BLaER1 treated with 17β-estradiol and CSF1 and Interleukin-3, amounts not matched to agents 10 nM and 100 nM (cell line): ENCODE data around the gene MAD2L1BP.

Experiments used
- H3K27ac ChIP-seq, 11 experiments: shearing (Covaris generic); formaldehyde crosslinking; 2 replicates each; pipeline ENCODE4 v1.8.1; 2022
- H3K27me3 ChIP-seq, 11 experiments: shearing (Covaris generic); formaldehyde crosslinking; 2 replicates each; pipeline ENCODE4 v1.8.1; 2022
- H3K36me3 ChIP-seq, 11 experiments: shearing (Covaris generic); formaldehyde crosslinking; 2 replicates each; pipeline ENCODE4 v1.8.1; 2022
- H3K4me1 ChIP-seq, 10 experiments: shearing (Covaris generic); formaldehyde crosslinking; 2 replicates each; pipeline ENCODE4 v1.8.1; 2022
- H3K4me2 ChIP-seq, 11 experiments: shearing (Covaris generic); formaldehyde crosslinking; 2 replicates each; pipeline ENCODE4 v1.8.1; 2022
- H3K4me3 ChIP-seq, 10 experiments: shearing (Covaris generic); formaldehyde crosslinking; 2 replicates each; pipeline ENCODE4 v1.8.1; 2022
- H3K9ac ChIP-seq, 11 experiments: shearing (Covaris generic); formaldehyde crosslinking; 2 replicates each; pipeline ENCODE4 v1.8.1; 2022
- H3K9me3 ChIP-seq, 11 experiments: shearing (Covaris generic); formaldehyde crosslinking; replicated peaks in 1 of 11; 2 replicates each; pipeline ENCODE4 v1.8.1; 2022
- H4K20me1 ChIP-seq, 11 experiments: shearing (Covaris generic); formaldehyde crosslinking; 2 replicates each; pipeline ENCODE4 v1.8.1; 2022
- Cebpa-rat ChIP-seq, 11 experiments: shearing (Covaris generic); IDR thresholded peaks; 2 replicates each; pipeline ENCODE4 v1.8.1; 2022

MAD2L1BP gene

GRCh38 chr6:43673444-43674084 lies 37.9 kb downstream of the MAD2L1BP start:
- Histone ChIP-seq H3K4me2 (no peak overlapping the region), H3K4me1 (peaks cover 0 to 42% (median 11%) of the 10 kb centered on the region in 10 experiments; a peak in 10 of 20 replicates), H3K36me3 (peaks cover 77 to 98% (median 90%) of the 10 kb centered on the region in 11 experiments), H3K9me3 (no peaks in the 10 kb centered on the region), H3K4me3 (no peak overlapping the region), H3K9ac (no peak overlapping the region), H3K27me3 (no peaks in the 10 kb centered on the region), H4K20me1 (peaks cover 0 to 44% (median 13%) of the 10 kb centered on the region in 11 experiments; a peak in 14 of 22 replicates), H3K27ac (no peak overlapping the region)
- TF ChIP-seq Cebpa-rat (IDR thresholded peaks at IDR 0.05): no peak

- no peaks in the 10 kb centered on the region for H3K27me3 ChIP-seq
- H3K36me3 ChIP-seq: peaks cover 84 to 100% (median 97%) of the 10 kb centered on the region in 11 experiments
- no peak overlapping the region for H3K4me3 ChIP-seq
- H4K20me1 ChIP-seq: peaks cover 0 to 50% (median 18%) of the 10 kb centered on the region in 11 experiments; a peak in 15 of 22 replicates
- peaks cover 0 to 35% (median 10%) of the 10 kb centered on the region in 10 experiments; a peak in 10 of 20 replicates for H3K4me1 ChIP-seq
- H3K9me3 ChIP-seq: no peaks in the 10 kb centered on the region
- no peak overlapping the region for H3K9ac ChIP-seq
- no peak for TF ChIP-seq Cebpa-rat (IDR thresholded peaks at IDR 0.05)
- H3K27ac ChIP-seq: no peak overlapping the region
- H3K4me2 ChIP-seq: no peak overlapping the region
These were observed 38.7 kb downstream of the MAD2L1BP start for GRCh38 chr6:43674291-43674690.

GRCh38 chr6:43674921-43675320 lies 39.3 kb downstream of the MAD2L1BP start:
- Histone ChIP-seq H3K4me2 (no peak overlapping the region), H3K9me3 (no peaks in the 10 kb centered on the region), H3K4me1 (peaks cover 0 to 28% (median 7%) of the 10 kb centered on the region in 10 experiments; a peak in 10 of 20 replicates), H4K20me1 (peaks cover 0 to 56% (median 18%) of the 10 kb centered on the region in 11 experiments; a peak in 18 of 22 replicates), H3K4me3 (no peak overlapping the region), H3K27me3 (no peaks in the 10 kb centered on the region), H3K36me3 (peaks cover 91 to 100% (median 99%) of the 10 kb centered on the region in 11 experiments), H3K27ac (no peak overlapping the region), H3K9ac (no peak overlapping the region)
- TF ChIP-seq Cebpa-rat (IDR thresholded peaks at IDR 0.05): no peak

- Histone ChIP-seq H3K4me2 (no peak overlapping the region), H3K9me3 (no peaks in the 10 kb centered on the region), H3K9ac (no peak overlapping the region), H3K27me3 (no peaks in the 10 kb centered on the region), H4K20me1 (peaks cover 18 to 68% (median 32%) of the 10 kb centered on the region in 11 experiments; a peak in 21 of 22 replicates), H3K27ac (no peak overlapping the region), H3K4me3 (no peak overlapping the region), H3K36me3 (peaks cover 99 to 100% (median 100%) of the 10 kb centered on the region in 11 experiments), H3K4me1 (peaks cover 0 to 7% (median 0%) of the 10 kb centered on the region in 10 experiments; a peak in 5 of 20 replicates)
- TF ChIP-seq Cebpa-rat (IDR thresholded peaks at IDR 0.05): no peak
These were observed 41.4 kb downstream of the MAD2L1BP start for GRCh38 chr6:43676962-43677606.

GRCh38 chr6:43677759-43678158 lies 42.1 kb downstream of the MAD2L1BP start:
- Histone ChIP-seq H3K4me2 (no peak overlapping the region), H3K4me3 (no peak overlapping the region), H3K9me3 (no peaks in the 10 kb centered on the region), H4K20me1 (peaks cover 25 to 74% (median 39%) of the 10 kb centered on the region in 11 experiments; a peak in 21 of 22 replicates), H3K27me3 (no peaks in the 10 kb centered on the region), H3K4me1 (peaks cover 0 to 5% (median 0%) of the 10 kb centered on the region in 10 experiments; a peak in 5 of 20 replicates), H3K9ac (no peak overlapping the region), H3K36me3 (peaks cover 98 to 100% (median 100%) of the 10 kb centered on the region in 11 experiments), H3K27ac (no peak overlapping the region)
- TF ChIP-seq Cebpa-rat (IDR thresholded peaks at IDR 0.05): no peak

- H3K9me3 ChIP-seq: no peaks in the 10 kb centered on the region
- no peak overlapping the region for H3K4me2 ChIP-seq
- H3K4me1 ChIP-seq: peaks cover 0 to 9% (median 2%) of the 10 kb centered on the region in 10 experiments; a peak in 9 of 20 replicates
- H3K9ac ChIP-seq: no peak overlapping the region; a peak in 1 of 22 replicates
- no peaks in the 10 kb centered on the region for H3K27me3 ChIP-seq
- H3K27ac ChIP-seq: no peak overlapping the region
- no peak overlapping the region for H3K4me3 ChIP-seq
- peaks cover 31 to 78% (median 44%) of the 10 kb centered on the region in 11 experiments; a peak in 21 of 22 replicates for H4K20me1 ChIP-seq
- H3K36me3 ChIP-seq: peaks cover 92 to 100% (median 100%) of the 10 kb centered on the region in 11 experiments
- TF ChIP-seq Cebpa-rat (IDR thresholded peaks at IDR 0.05): no peak
These were observed 42.7 kb downstream of the MAD2L1BP start for GRCh38 chr6:43678341-43678740.

- H3K27me3 ChIP-seq: no peaks in the 10 kb centered on the region
- no peak for TF ChIP-seq Cebpa-rat (IDR thresholded peaks at IDR 0.05)
- H3K36me3 ChIP-seq: peaks cover 85 to 98% (median 95%) of the 10 kb centered on the region in 11 experiments
- no peak overlapping the region for H3K9ac ChIP-seq
- no peak overlapping the region for H3K4me2 ChIP-seq
- no peak overlapping the region for H3K4me3 ChIP-seq
- H4K20me1 ChIP-seq: peaks cover 34 to 85% (median 51%) of the 10 kb centered on the region in 11 experiments; a peak in 20 of 22 replicates
- no peak overlapping the region for H3K27ac ChIP-seq
- peaks cover 6 to 16% (median 8%) of the 10 kb centered on the region in 10 experiments for H3K4me1 ChIP-seq
- H3K9me3 ChIP-seq: no peaks in the 10 kb centered on the region
These were observed 43.4 kb downstream of the MAD2L1BP start for GRCh38 chr6:43679057-43679456.

GRCh38 chr6:43680308-43681200 lies 44.9 kb downstream of the MAD2L1BP start:
- Histone ChIP-seq H3K27me3 (no peaks in the 10 kb centered on the region), H3K4me3 (no peak overlapping the region), H4K20me1 (peaks cover 31 to 92% (median 61%) of the 10 kb centered on the region in 11 experiments; a peak in 20 of 22 replicates), H3K27ac (no peak overlapping the region), H3K4me2 (no peak overlapping the region), H3K36me3 (peaks cover 70 to 91% (median 82%) of the 10 kb centered on the region in 11 experiments), H3K9ac (no peak overlapping the region), H3K4me1 (peaks cover 21 to 31% (median 23%) of the 10 kb centered on the region in 10 experiments), H3K9me3 (no peaks in the 10 kb centered on the region)
- no peak for TF ChIP-seq Cebpa-rat (IDR thresholded peaks at IDR 0.05)
